Body of pancreas (tissue), 4 donors: ENCODE results near the gene C3orf38.

Source experiments
- CTCF ChIP-seq, 7 experiments: fragments of 450-650 bp in 4 of 7; fragments of 200-600 bp in 3 of 7; sonication (generic) in 3 of 7; IDR thresholded peaks; one replicate each; pipeline ENCODE4 v1.5.1; 2016 to 2019; ENCODE audit warnings: antibody characterized with exemption in 7 of 7
- POLR2A ChIP-seq, 3 donors: fragments of 450-650 bp; IDR thresholded peaks; one replicate each; pipeline ENCODE4 v1.6.1; 2016; ENCODE audit warnings: antibody characterized with exemption in 3 of 3, mild to moderate bottlenecking in 2 of 3

- TF ChIP-seq CTCF (IDR thresholded peaks at IDR 0.05) (no peak), POLR2A (IDR thresholded peaks at IDR 0.05) (no peak)
These were observed 39.6 kb downstream of the C3orf38 start for GRCh38 chr3:88189361-88189810.
